Body of pancreas (tissue), 4 donors: ENCODE results near the gene KIAA0040.

Experiments used
- POLR2A ChIP-seq, 3 donors: fragments of 450-650 bp; IDR thresholded peaks; one replicate each; pipeline ENCODE4 v1.6.1; 2016; ENCODE audit warnings: antibody characterized with exemption in 3 of 3, mild to moderate bottlenecking in 2 of 3
- TF ChIP-seq, protein P1 (sequence below), 7 experiments: fragments of 450-650 bp in 4 of 7; fragments of 200-600 bp in 3 of 7; sonication (generic) in 3 of 7; IDR thresholded peaks; one replicate each; pipeline ENCODE4 v1.5.1; 2016 to 2019; ENCODE audit warnings: antibody characterized with exemption in 7 of 7

DNA sequence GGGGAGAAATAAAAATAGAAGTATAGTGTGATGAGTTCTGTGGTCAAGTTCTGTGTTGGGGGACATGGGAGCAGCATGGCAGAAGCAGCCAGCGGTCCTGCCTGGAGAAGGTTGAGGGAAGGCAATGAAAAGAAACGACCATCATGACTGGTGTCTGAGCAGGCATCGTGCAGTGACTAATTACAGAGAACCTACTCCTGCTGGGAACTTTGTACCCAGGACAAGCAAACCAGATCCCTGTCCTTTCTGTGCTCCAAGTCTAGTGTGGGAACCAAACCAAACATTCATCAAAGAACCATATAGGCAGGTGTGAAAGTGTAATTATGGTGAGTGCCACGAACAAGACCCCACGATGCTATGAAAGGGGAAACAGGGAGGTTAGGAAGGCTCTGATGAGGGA, 25.8 kb downstream of the KIAA0040 start:
- TF ChIP-seq POLR2A (IDR thresholded peaks at IDR 0.05), result no peak
- TF ChIP-seq, protein P1, sequence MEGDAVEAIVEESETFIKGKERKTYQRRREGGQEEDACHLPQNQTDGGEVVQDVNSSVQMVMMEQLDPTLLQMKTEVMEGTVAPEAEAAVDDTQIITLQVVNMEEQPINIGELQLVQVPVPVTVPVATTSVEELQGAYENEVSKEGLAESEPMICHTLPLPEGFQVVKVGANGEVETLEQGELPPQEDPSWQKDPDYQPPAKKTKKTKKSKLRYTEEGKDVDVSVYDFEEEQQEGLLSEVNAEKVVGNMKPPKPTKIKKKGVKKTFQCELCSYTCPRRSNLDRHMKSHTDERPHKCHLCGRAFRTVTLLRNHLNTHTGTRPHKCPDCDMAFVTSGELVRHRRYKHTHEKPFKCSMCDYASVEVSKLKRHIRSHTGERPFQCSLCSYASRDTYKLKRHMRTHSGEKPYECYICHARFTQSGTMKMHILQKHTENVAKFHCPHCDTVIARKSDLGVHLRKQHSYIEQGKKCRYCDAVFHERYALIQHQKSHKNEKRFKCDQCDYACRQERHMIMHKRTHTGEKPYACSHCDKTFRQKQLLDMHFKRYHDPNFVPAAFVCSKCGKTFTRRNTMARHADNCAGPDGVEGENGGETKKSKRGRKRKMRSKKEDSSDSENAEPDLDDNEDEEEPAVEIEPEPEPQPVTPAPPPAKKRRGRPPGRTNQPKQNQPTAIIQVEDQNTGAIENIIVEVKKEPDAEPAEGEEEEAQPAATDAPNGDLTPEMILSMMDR (IDR thresholded peaks at IDR 0.05), result no peak
